ENCODE data around the gene DUSP7.

DUSP7 gene

GRCh38 chr3:52006820-52007133, 49.6 kb downstream of the DUSP7 start:
- TF ChIP-seq CTCF (IDR thresholded peaks at IDR 0.05; ENCODE audit: extremely low read depth, insufficient read depth, missing control alignments): no peak
- in situ Hi-C loops (cut with MboI; ENCODE audit: low pct_unique_long_range_greater_than_20kb, low sequenced_read_pairs, unreplicated experiment): no loop called here
- DNase-seq (ENCODE audit: low spot score): no peak

- TF ChIP-seq CTCF (IDR thresholded peaks at IDR 0.05; ENCODE audit: extremely low read depth, insufficient read depth, missing control alignments): no peak
- in situ Hi-C loops (cut with MboI; ENCODE audit: low pct_unique_long_range_greater_than_20kb, low sequenced_read_pairs, unreplicated experiment): no loop called here
- DNase-seq (ENCODE audit: low spot score): no peak
Measured at GRCh38 chr3:52006017-52006819, 50.2 kb downstream of the DUSP7 start.

- no peak for TF ChIP-seq CTCF (IDR thresholded peaks at IDR 0.05; ENCODE audit: extremely low read depth, insufficient read depth, missing control alignments)
- in situ Hi-C loops (cut with MboI; ENCODE audit: low pct_unique_long_range_greater_than_20kb, low sequenced_read_pairs, unreplicated experiment): no loop called here
- DNase-seq (ENCODE audit: low spot score): no peak
Measured at GRCh38 chr3:52005571-52005986, 50.8 kb downstream of the DUSP7 start.

- DNase-seq (ENCODE audit: low spot score): no peak
- TF ChIP-seq CTCF (IDR thresholded peaks at IDR 0.05; ENCODE audit: extremely low read depth, insufficient read depth, missing control alignments): no peak
- in situ Hi-C loops (cut with MboI; ENCODE audit: low pct_unique_long_range_greater_than_20kb, low sequenced_read_pairs, unreplicated experiment): loop anchor here (5.0 kb wide), 1 partner anchor 137 kb away; no protein-coding TSS in a partner anchor
Measured at GRCh38 chr3:52004906-52005395, 51.4 kb downstream of the DUSP7 start.

- peak; percentile 50 for TF ChIP-seq CTCF (IDR thresholded peaks at IDR 0.05; ENCODE audit: extremely low read depth, insufficient read depth, missing control alignments)
- in situ Hi-C loops (cut with MboI; ENCODE audit: low pct_unique_long_range_greater_than_20kb, low sequenced_read_pairs, unreplicated experiment): loop anchor here (5.0 kb wide), 1 partner anchor 138 kb away; no protein-coding TSS in a partner anchor
- peak; percentile 59 for DNase-seq (ENCODE audit: low spot score)
Measured at GRCh38 chr3:52004163-52004787, 52.1 kb downstream of the DUSP7 start.

GRCh38 chr3:52002748-52003147, 53.6 kb downstream of the DUSP7 start:
- in situ Hi-C loops (cut with MboI; ENCODE audit: low pct_unique_long_range_greater_than_20kb, low sequenced_read_pairs, unreplicated experiment): loop anchor here (5.0 kb wide), 1 partner anchor 140 kb away; no protein-coding TSS in a partner anchor
- no peak for DNase-seq (ENCODE audit: low spot score)
- no peak for TF ChIP-seq CTCF (IDR thresholded peaks at IDR 0.05; ENCODE audit: extremely low read depth, insufficient read depth, missing control alignments)
